GM23338 (cell line): ENCODE measurements around the gene XYLT1. TPM values are rescaled to one million over a fixed set of nuclear protein-coding genes. Genes with fewer than 3 reads are reported as not detected.

Source experiments
- ATAC-seq: fragments of 200-7000 bp; cut with Tn5 transposase; 3 replicates; pipeline ENCODE4 v1.9.1; 2020
- DNase-seq: peaks from one replicate; pipeline ENCODE4 v3.0.0-alpha.2; 2015; ENCODE audit warnings: low spot score
- H2AFZ ChIP-seq: fragments of 200-600 bp; sonication (generic); 2 replicates; pipeline ENCODE4 v1.8.0; 2016; ENCODE audit warnings: antibody characterized with exemption, mild to moderate bottlenecking, moderate library complexity
- H3F3A ChIP-seq: fragments of 200-600 bp; sonication (generic); replicated peaks from 2 replicates; pipeline ENCODE4 v1.8.0; 2017; ENCODE audit warnings: antibody characterized with exemption, mixed run types, low read depth
- H3K27ac ChIP-seq: fragments of 200-600 bp; sonication (generic); 2 replicates; pipeline ENCODE4 v1.6.1; 2016; ENCODE audit warnings: low read depth
- H3K27me3 ChIP-seq: fragments of 200-600 bp; sonication (generic); 2 replicates; pipeline ENCODE4 v1.8.0; 2016; ENCODE audit warnings: mild to moderate bottlenecking, mixed run types, moderate library complexity; ENCODE audit not compliant: insufficient read depth
- H3K36me3 ChIP-seq: fragments of 200-600 bp; sonication (generic); 2 replicates; pipeline ENCODE4 v1.8.0; 2016; ENCODE audit warnings: mild to moderate bottlenecking; ENCODE audit not compliant: insufficient read depth
- H3K4me1 ChIP-seq: fragments of 200-600 bp; sonication (generic); 2 replicates; pipeline ENCODE4 v1.8.0; 2016; ENCODE audit warnings: mild to moderate bottlenecking, moderate library complexity; ENCODE audit not compliant: insufficient read depth
- H3K4me2 ChIP-seq: fragments of 200-600 bp; sonication (generic); 2 replicates; pipeline ENCODE4 v1.7.1; 2017; ENCODE audit warnings: mixed run types
- H3K4me3 ChIP-seq: fragments of 200-600 bp; sonication (generic); 2 replicates; pipeline ENCODE4 v1.6.1; 2016; ENCODE audit warnings: mixed run types
- H3K79me2 ChIP-seq: fragments of 200-600 bp; sonication (generic); replicated peaks from 2 replicates; pipeline ENCODE4 v1.8.0; 2017; ENCODE audit warnings: mild to moderate bottlenecking; ENCODE audit not compliant: insufficient read depth
- H3K9me2 ChIP-seq: fragments of 200-600 bp; sonication (generic); 2 replicates; pipeline ENCODE4 v1.8.0; 2017; ENCODE audit not compliant: insufficient read depth
- H4K20me1 ChIP-seq: fragments of 200-600 bp; sonication (generic); replicated peaks from 2 replicates; pipeline ENCODE4 v1.8.0; 2017; ENCODE audit warnings: mild to moderate bottlenecking; ENCODE audit not compliant: insufficient read depth
- H3K27ac Mint-ChIP-seq: 2 replicates; pipeline ENCODE4 v1.8.0; 2020; ENCODE audit warnings: inconsistent platforms, mild to moderate bottlenecking, moderate library complexity, mixed read lengths
- H3K27me3 Mint-ChIP-seq: 3 replicates; pipeline ENCODE4 v1.8.0; 2022; ENCODE audit warnings: low read depth, mild to moderate bottlenecking, moderate library complexity, mixed read lengths, inconsistent platforms; ENCODE audit not compliant: insufficient read depth, poor library complexity
- H3K36me3 Mint-ChIP-seq: 3 replicates; pipeline ENCODE4 v1.8.0; 2021; ENCODE audit warnings: low read depth, mild to moderate bottlenecking, inconsistent platforms, moderate library complexity, mixed read lengths
- H3K4me1 Mint-ChIP-seq: 3 replicates; pipeline ENCODE4 v1.8.0; 2020; ENCODE audit warnings: mild to moderate bottlenecking, inconsistent platforms, mixed read lengths
- H3K4me3 Mint-ChIP-seq: 3 replicates; pipeline ENCODE4 v1.8.0; 2021; ENCODE audit warnings: moderate library complexity, mild to moderate bottlenecking, inconsistent platforms, mixed read lengths
- H3K9me3 Mint-ChIP-seq: 3 replicates; pipeline ENCODE4 v1.8.0; 2020; ENCODE audit warnings: moderate library complexity, mild to moderate bottlenecking, inconsistent platforms, mixed read lengths
- CREB1 ChIP-seq: fragments of 250-450 bp; sonication (Bioruptor Pico); IDR thresholded peaks from 2 replicates; pipeline ENCODE4 v1.5.0; 2020; ENCODE audit warnings: low read depth, mild to moderate bottlenecking, moderate library complexity
- CTCF ChIP-seq, 2 experiments: fragments of 200-600 bp in 1 of 2; sonication (generic) in 1 of 2; conservative IDR thresholded peaks; 2 replicates each; pipeline versions ENCODE4 v1.5.1 to v1.6.1; 2016 to 2017; ENCODE audit warnings: antibody characterized with exemption in 2 of 2, low read depth in 2 of 2, mild to moderate bottlenecking in 2 of 2, moderate library complexity in 1 of 2
- ETS1 ChIP-seq: IDR thresholded peaks from 2 replicates; pipeline ENCODE4 v1.6.1; 2016; ENCODE audit warnings: antibody characterized with exemption
- EZH2 ChIP-seq: fragments of 200-600 bp; sonication (generic); IDR thresholded peaks from one replicate; pipeline ENCODE4 v1.8.0; 2017; ENCODE audit warnings: antibody characterized with exemption, mild to moderate bottlenecking, low read depth; ENCODE audit not compliant: unreplicated experiment
- EZH2phosphoT487 ChIP-seq: fragments of 200-600 bp; sonication (generic); IDR thresholded peaks from one replicate; pipeline ENCODE4 v1.8.1; 2018; ENCODE audit warnings: antibody characterized with exemption; ENCODE audit not compliant: unreplicated experiment
- JUNB ChIP-seq: IDR thresholded peaks from one replicate; pipeline ENCODE4 v1.6.1; 2016; ENCODE audit warnings: antibody characterized with exemption; ENCODE audit not compliant: unreplicated experiment
- NANOG ChIP-seq: IDR thresholded peaks from 2 replicates; pipeline ENCODE4 v1.6.1; 2016; ENCODE audit warnings: antibody characterized with exemption, borderline replicate concordance
- REST ChIP-seq: IDR thresholded peaks from one replicate; pipeline ENCODE4 v1.6.1; 2018; ENCODE audit warnings: antibody characterized with exemption; ENCODE audit not compliant: unreplicated experiment
- STAT1 ChIP-seq: IDR thresholded peaks from one replicate; pipeline ENCODE4 v1.6.1; 2016; ENCODE audit warnings: antibody characterized with exemption; ENCODE audit not compliant: unreplicated experiment
- ZNF114 ChIP-seq: fragments of 250-450 bp; sonication (Bioruptor Pico); IDR thresholded peaks from 2 replicates; pipeline ENCODE4 v1.5.0; 2020; ENCODE audit warnings: mild to moderate bottlenecking, moderate library complexity
- ZNF331 ChIP-seq: fragments of 250-450 bp; sonication (Bioruptor Pico); IDR thresholded peaks from 2 replicates; pipeline ENCODE4 v1.5.0; 2020; ENCODE audit warnings: low read depth, mild to moderate bottlenecking, moderate library complexity
- ZNF462 ChIP-seq: fragments of 250-450 bp; sonication (Bioruptor Pico); IDR thresholded peaks from 2 replicates; pipeline ENCODE4 v1.5.0; 2020; ENCODE audit warnings: mild to moderate bottlenecking, moderate library complexity
- polyA plus RNA-seq: library from polyadenylated mRNA; unstranded; fragments of >200 nt; fragmentation: Nextera tagmentation; extraction: Ambion mirVana; gene quantifications from 2 replicates; pipeline ENCODE4 v1.2.1, GENCODE V29; 2016
- total RNA-seq: library from RNA; depleted of rRNA; stranded (reverse); fragments of >200 nt; shearing (Covaris generic); gene quantifications from 2 replicates; pipeline ENCODE4 v1.2.3, GENCODE V29; 2014

Gene XYLT1
- total and polyA plus RNA-seq, 2 experiments from 2014 or later = 3.5 to 24.7 TPM

- H3K36me3 Mint-ChIP-seq = no peaks in the 10 kb centered on the region
- H3K9me2 ChIP-seq = no peaks in the 10 kb centered on the region
- no peak overlapping the region for H3K4me2 ChIP-seq
- no peak overlapping the region for H3K27ac ChIP-seq
- ATAC-seq = no peak
- no peak overlapping the region for H2AFZ ChIP-seq
- DNase-seq = no peak
- H3K4me1 ChIP-seq = peaks cover 50% of the 10 kb centered on the region
- H3K9me3 Mint-ChIP-seq = no peaks in the 10 kb centered on the region
- H3K4me1 Mint-ChIP-seq = peaks cover 68% of the 10 kb centered on the region
- no peaks in the 10 kb centered on the region for H3F3A ChIP-seq
- no peak for TF ChIP-seq EZH2
- TF ChIP-seq EZH2phosphoT487 = no peak
- no peak for TF ChIP-seq REST
- no peak for TF ChIP-seq JUNB
- TF ChIP-seq ETS1 = no peak
- no peak for TF ChIP-seq ZNF462 (CRISPR knock-in tag)
- TF ChIP-seq CTCF (conservative IDR thresholded peaks at IDR 0.05; ENCODE audit: low read depth in 2 of 2) = no peak
- TF ChIP-seq CREB1 (CRISPR knock-in tag) = no peak
- TF ChIP-seq ZNF331 = no peak
- no peak for TF ChIP-seq NANOG
- no peak for TF ChIP-seq STAT1
- no peak for TF ChIP-seq ZNF114 (CRISPR knock-in tag)
- H3K36me3 ChIP-seq = no peaks in the 10 kb centered on the region
- H4K20me1 ChIP-seq = no peaks in the 10 kb centered on the region
- H3K27me3 Mint-ChIP-seq = peaks cover 6% of the 10 kb centered on the region
- H3K4me3 Mint-ChIP-seq = no peak overlapping the region
- H3K27me3 ChIP-seq = no peaks in the 10 kb centered on the region
- H3K27ac Mint-ChIP-seq = no peak overlapping the region
- H3K79me2 ChIP-seq = 0 out of 2 replicates have a peak, but pooled peaks cover 6% of the 10 kb centered on the region
- no peak overlapping the region for H3K4me3 ChIP-seq
Measured at GRCh38 chr16:17304106-17304490, 166.7 kb downstream of the XYLT1 start.
